ENCODE measurements around the gene TNFRSF8.

DNA sequence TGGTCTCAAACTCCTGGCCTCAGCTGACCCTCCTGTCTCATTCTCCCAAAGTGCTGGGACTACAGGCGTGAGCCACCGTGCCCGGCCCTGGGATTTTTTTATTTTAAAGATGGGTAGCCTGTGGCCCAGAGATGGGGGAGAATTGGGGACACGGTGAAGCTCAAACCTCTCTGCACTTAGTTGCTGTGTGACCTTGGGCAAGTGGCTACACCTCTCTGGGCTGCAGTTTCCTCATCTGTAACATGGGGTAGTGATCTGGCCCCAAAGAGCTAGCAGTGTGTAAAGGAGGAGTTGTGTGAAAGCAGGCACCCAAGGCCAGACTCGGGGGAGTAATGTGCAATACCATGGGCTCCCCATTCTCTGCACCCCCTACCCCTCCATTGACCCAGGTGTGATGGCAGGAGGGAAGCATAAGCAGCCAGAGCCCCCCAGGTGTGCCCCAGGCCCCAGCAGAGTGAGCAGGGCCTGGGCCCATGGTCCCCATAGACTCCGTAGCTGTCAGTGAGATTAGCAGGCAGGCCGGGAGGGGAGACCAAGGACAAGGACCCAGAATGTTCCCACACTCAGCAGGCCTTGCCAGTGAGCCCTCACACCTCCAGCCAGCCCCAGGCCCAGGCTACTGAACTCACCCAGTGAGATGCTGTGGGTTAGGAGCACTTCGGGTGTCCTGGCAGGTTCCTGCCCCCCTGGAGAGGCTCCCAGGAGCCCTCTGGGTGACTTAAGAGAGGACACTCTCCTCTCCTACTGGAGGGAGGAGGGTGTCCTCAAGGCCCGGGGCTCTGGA lies 17.9 kb downstream of the TNFRSF8 start:
- TF ChIP-seq, protein P1, sequence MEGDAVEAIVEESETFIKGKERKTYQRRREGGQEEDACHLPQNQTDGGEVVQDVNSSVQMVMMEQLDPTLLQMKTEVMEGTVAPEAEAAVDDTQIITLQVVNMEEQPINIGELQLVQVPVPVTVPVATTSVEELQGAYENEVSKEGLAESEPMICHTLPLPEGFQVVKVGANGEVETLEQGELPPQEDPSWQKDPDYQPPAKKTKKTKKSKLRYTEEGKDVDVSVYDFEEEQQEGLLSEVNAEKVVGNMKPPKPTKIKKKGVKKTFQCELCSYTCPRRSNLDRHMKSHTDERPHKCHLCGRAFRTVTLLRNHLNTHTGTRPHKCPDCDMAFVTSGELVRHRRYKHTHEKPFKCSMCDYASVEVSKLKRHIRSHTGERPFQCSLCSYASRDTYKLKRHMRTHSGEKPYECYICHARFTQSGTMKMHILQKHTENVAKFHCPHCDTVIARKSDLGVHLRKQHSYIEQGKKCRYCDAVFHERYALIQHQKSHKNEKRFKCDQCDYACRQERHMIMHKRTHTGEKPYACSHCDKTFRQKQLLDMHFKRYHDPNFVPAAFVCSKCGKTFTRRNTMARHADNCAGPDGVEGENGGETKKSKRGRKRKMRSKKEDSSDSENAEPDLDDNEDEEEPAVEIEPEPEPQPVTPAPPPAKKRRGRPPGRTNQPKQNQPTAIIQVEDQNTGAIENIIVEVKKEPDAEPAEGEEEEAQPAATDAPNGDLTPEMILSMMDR (IDR thresholded peaks at IDR 0.05; ENCODE audit: low read length) = no peak
- no peak for TF ChIP-seq EZH2 (IDR thresholded peaks at IDR 0.05; ENCODE audit: borderline replicate concordance, low read length)
